ENCODE results near the gene LRCOL1.

Gene LRCOL1

GRCh38 chr12:132556801-132557200 lies 53.6 kb downstream of the LRCOL1 start:
- TF ChIP-seq ZFX (IDR thresholded peaks at IDR 0.05; ENCODE audit: borderline replicate concordance), result no peak
- TF ChIP-seq CTCF (IDR thresholded peaks at IDR 0.05), result no peak
- no peak overlapping the region for H3K27ac ChIP-seq

- H3K27ac ChIP-seq, result no peak overlapping the region
- no peak for TF ChIP-seq ZFX (IDR thresholded peaks at IDR 0.05; ENCODE audit: borderline replicate concordance)
- no peak for TF ChIP-seq CTCF (IDR thresholded peaks at IDR 0.05)
Observed at GRCh38 chr12:132556216-132556615, 54.2 kb downstream of the LRCOL1 start.

GRCh38 chr12:132555686-132556085 lies 54.7 kb downstream of the LRCOL1 start:
- no peak for TF ChIP-seq ZFX (IDR thresholded peaks at IDR 0.05; ENCODE audit: borderline replicate concordance)
- no peak for TF ChIP-seq CTCF (IDR thresholded peaks at IDR 0.05)
- no peak overlapping the region for H3K27ac ChIP-seq

- TF ChIP-seq ZFX (IDR thresholded peaks at IDR 0.05; ENCODE audit: borderline replicate concordance) (no peak), CTCF (IDR thresholded peaks at IDR 0.05) (peak; percentile 71)
- no peak overlapping the region for H3K27ac ChIP-seq
Observed at GRCh38 chr12:132554845-132555630, 55.3 kb downstream of the LRCOL1 start.
